NCI-H1694 treated with DMSO at 0.1 percent for 48 hours (cell line): ENCODE results near the gene TVP23C.
A peak's percentile ranks its signal among the peaks of the same experiment; 100 is the strongest.
"Not testable (repeated sequence)": the region's sequence is repeated elsewhere in the genome, so short reads cannot be mapped to it uniquely, and the experiment has no call there.

ENCODE experiments used
- DNase-seq: peaks from one replicate; lab custom pipeline; 2025; lab: John Stamatoyannopoulos, UW

Gene TVP23C

GRCh38 chr17:15526292-15527218, 36.7 kb downstream of the TVP23C start:
- DNase-seq: peak; percentile 6

- DNase-seq: not testable (repeated sequence)
Measured at GRCh38 chr17:15524990-15525985, 38.0 kb downstream of the TVP23C start.

DNA sequence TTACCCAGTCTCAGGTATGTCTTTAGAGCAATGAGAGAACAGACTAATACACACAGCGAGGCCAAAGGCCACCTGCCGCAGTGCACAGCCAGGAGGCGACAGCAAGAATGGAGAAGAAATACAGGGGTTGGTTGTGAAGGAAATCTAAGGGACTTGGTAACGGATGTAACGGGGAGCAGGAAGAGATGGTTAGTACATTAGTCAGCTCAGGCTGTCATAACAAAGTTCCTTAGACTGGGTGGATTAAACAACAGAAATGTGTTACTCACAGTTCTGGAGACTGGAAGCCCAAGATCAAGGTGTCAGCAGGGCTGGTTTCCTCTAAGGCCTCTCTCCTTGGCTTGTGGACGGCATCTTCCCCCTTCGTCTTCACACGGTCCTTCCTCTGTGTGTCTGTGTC, 47.1 kb downstream of the TVP23C start:
- no peak for DNase-seq

DNA sequence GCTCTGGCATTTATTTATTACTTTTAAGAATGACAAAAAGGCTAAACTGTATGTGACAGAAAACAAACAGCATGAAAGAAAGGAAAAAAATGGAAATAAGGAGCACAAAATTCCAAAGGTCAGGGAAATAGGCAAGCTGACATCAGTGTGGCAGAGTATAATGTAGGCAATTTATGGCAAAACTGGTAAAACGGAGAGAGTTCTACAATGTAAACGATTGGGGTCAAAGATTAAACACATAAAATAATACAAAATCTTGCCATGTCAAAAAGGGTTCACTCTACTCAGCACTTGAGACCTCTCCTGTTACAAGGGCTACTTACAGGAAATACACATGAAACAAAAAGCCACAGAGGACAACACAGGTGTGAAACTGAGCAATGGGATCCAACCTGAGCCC, 48.8 kb downstream of the TVP23C start:
- DNase-seq: no peak

- DNase-seq: no peak
Measured at GRCh38 chr17:15513856-15514459, 49.3 kb downstream of the TVP23C start.

DNA sequence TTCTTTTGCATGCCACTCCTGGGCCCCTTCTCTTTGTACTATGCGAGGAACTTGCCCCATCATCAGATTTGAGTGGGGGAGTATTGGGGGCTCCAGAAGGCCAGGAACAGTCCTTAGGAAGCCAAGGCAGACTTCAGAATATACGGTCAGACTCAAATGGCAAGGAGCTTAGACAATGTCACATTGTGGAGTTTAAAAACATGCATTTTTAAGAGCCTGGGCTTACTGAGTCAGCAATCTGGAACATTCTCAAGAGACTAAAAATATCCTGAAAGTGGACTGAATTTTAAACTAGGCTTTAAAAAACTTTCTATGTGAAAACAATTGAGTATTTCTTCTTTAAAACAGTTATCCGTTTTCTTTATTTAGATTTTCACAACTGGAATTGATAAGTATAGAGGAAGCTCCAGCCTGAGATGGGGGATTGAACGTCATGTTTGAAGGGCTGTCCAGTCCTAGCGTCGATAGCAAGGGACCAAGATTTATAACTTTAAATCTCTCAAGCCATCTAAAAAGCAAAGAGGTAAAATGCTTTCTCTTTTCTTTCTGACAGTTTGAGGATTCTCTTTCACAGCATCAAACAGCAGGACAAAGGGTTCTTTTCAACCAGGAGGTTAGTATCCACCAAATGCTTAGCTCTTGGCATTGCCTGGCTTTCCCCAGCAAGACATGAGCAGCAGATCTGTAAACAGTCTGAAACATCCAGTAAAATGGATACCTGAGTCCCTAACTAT, 50.1 kb downstream of the TVP23C start:
- DNase-seq: no peak

- no peak for DNase-seq
Measured at GRCh38 chr17:15512071-15512709, 51.1 kb downstream of the TVP23C start.

- no peak for DNase-seq
Measured at GRCh38 chr17:15511142-15511541, 52.1 kb downstream of the TVP23C start.

- no peak for DNase-seq
Measured at GRCh38 chr17:15510361-15510760, 52.9 kb downstream of the TVP23C start.

DNA sequence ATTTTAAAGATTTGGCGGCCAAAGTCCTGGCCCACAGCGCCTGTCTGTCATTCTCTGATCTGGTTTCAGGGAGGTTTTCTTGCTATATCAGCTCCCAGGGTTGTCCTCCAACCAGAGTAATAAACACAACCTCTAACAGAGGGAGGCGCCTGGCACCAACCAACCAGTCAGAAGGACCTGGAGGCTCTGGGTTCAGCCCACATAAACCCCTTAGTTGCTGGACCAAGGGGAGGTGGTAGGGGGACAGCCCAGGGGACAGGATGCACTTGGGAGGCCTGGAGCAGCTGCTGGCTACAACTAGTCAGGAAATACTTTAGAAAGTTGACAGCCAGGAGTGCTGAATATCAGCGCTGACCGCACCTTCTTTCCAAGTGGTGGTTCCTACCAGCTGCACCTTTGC, 54.2 kb downstream of the TVP23C start:
- DNase-seq: no peak

GRCh38 chr17:15508466-15508865, 54.8 kb downstream of the TVP23C start:
- DNase-seq: no peak

DNA sequence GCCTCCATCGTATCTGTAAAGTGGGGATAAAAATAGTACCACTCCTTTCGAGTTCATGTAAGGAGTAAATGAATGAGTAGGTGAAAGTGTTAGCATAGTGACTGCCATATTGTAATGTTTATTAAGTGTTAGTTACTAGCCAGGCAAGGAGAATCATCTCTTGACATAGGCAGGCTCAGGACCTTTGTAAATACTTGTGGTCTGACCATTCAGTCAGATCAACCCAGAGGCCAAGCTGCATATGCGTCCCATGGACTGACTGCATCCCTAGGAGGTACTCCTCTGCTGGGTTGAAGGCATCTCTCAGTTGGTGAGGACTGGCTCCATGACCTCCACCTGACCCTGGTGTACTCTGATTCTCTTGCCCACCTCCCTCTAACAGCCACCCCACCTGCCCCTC, 55.4 kb downstream of the TVP23C start:
- DNase-seq: no peak

- no peak for DNase-seq
Measured at GRCh38 chr17:15507001-15507400, 56.3 kb downstream of the TVP23C start.

- not testable (repeated sequence) for DNase-seq
Measured at GRCh38 chr17:15505708-15506107, 57.6 kb downstream of the TVP23C start.

DNA sequence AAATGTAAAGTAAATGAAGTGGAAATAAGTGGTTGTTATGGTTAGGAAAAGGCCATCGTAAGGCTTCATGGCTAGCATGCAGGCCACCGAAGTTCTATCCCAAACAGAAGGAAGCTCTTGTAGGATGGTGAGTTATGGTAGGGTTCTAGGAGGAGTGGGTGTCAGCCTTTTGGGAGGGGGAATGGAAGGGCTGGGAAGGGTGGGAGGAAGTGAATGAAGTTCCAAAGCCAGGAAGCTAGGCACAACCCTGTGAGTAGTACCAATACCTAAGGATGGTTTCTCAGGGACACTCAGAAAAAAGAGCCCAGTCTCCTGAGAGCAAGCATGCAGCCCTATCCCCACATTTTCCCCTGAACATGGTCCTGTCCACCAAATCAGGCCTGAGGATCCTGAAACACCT, 59.6 kb downstream of the TVP23C start:
- DNase-seq: no peak

GRCh38 chr17:15502369-15503112, 60.7 kb downstream of the TVP23C start:
- DNase-seq: peak; percentile 20

DNA sequence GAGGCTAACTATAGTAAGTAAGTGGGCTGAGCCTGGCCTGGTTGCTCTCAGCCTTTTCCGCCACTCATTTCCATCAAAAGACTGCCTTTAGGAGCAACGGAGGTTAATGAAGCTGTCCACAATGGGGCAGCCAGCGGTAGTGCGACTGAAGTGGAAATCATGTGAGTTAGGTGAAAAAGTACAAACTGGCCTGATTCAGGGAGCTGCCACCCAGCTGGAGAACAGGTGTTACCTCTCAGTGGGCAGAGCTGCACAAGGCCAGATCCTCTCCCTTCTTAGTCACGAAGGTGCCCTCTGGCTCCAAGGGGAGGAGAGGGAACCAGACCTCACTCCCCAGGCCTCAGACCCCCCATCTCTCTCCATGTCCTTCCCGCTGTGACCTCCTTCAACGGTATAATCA, 61.5 kb downstream of the TVP23C start:
- DNase-seq: no peak

DNA sequence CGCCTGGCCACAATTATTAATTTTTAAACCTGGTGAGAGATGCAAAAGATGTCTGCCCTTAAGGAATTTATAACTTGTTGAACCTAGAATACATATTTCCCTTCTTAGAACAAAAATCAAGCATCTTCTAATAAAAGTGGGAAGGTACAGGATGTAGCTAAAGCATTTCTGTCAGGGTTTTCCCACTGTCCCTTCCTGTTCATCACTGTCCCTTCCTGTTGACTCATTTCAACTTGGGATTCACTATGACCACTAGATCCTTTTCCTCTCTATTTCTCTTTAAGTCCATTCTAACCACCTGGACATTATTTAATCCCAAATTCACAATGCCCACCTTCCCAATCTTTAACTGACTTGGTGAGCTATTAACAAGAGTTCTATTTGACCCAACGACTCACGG, 62.0 kb downstream of the TVP23C start:
- DNase-seq: no peak

DNA sequence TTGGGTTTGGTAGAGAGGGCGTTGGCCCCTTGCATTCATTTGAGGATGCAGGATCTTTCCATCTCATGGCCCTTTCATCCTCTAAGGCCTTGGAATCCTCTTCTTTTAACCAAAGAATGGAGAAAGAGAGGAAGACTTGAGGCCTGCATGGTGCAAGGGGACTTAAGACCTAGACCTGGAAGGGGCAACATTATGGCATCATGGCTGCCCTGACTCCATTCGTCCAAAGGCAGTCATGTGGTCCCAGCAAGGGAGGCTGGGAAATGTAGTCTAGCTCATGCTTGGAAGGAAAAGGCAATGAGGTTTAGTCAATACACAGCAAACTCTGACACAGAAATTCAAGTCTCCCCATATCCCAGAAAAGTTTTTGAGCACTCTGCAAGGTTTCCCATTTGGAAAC, 65.2 kb downstream of the TVP23C start:
- DNase-seq: no peak
